ENCODE data around the gene TPK1. TPM values are rescaled to one million over a fixed set of nuclear protein-coding genes. Genes with fewer than 3 reads are reported as not detected.
"Not testable (repeated sequence)": the region's sequence is repeated elsewhere in the genome, so short reads cannot be mapped to it uniquely, and the experiment has no call there.

The TPK1 gene
- total and polyA plus RNA-seq, 2 experiments from 2014 or later = 5.9 to 7.3 TPM

- Histone ChIP-seq H3K36me3 (no peaks in the 10 kb centered on the region), H3K27ac (no peak overlapping the region), H3K27me3 (no peaks in the 10 kb centered on the region), H3K9me3 (ENCODE audit: low read depth) (no peaks in the 10 kb centered on the region), H3K4me3 (no peak overlapping the region), H3K4me1 (ENCODE audit: low read depth) (peaks cover 8% of the 10 kb centered on the region)
- DNase-seq (ENCODE audit: low read depth in 1 of 2, low spot score in 1 of 2) = no peak
- no peak for TF ChIP-seq CTCF (IDR thresholded peaks at IDR 0.05; ENCODE audit: low read depth, low read length)
These were observed 50.3 kb downstream of the TPK1 start for GRCh38 chr7:144785521-144785920.

GRCh38 chr7:144784943-144785342 lies 50.9 kb downstream of the TPK1 start:
- peak in 1 of 2 donors; percentile 52 for DNase-seq (ENCODE audit: low read depth in 1 of 2, low spot score in 1 of 2)
- Histone ChIP-seq H3K27me3 (no peaks in the 10 kb centered on the region), H3K27ac (no peak overlapping the region), H3K4me1 (ENCODE audit: low read depth) (peaks cover 8% of the 10 kb centered on the region), H3K9me3 (ENCODE audit: low read depth) (no peaks in the 10 kb centered on the region), H3K36me3 (no peaks in the 10 kb centered on the region), H3K4me3 (no peak overlapping the region)
- TF ChIP-seq CTCF (IDR thresholded peaks at IDR 0.05; ENCODE audit: low read depth, low read length) = no peak

- no peaks in the 10 kb centered on the region for H3K27me3 ChIP-seq
- no peak for TF ChIP-seq CTCF (IDR thresholded peaks at IDR 0.05; ENCODE audit: low read depth, low read length)
These were observed 51.4 kb downstream of the TPK1 start for GRCh38 chr7:144784441-144784840.

GRCh38 chr7:144782883-144783282 lies 53.0 kb downstream of the TPK1 start:
- no peak overlapping the region for H3K4me3 ChIP-seq
- no peak for DNase-seq (ENCODE audit: low read depth in 1 of 2, low spot score in 1 of 2)
- no peak for TF ChIP-seq CTCF (IDR thresholded peaks at IDR 0.05; ENCODE audit: low read depth, low read length)
- no peaks in the 10 kb centered on the region for H3K36me3 ChIP-seq
- H3K27me3 ChIP-seq = no peaks in the 10 kb centered on the region
- peaks cover 8% of the 10 kb centered on the region for H3K4me1 ChIP-seq (ENCODE audit: low read depth)
- no peak overlapping the region for H3K27ac ChIP-seq
- no peaks in the 10 kb centered on the region for H3K9me3 ChIP-seq (ENCODE audit: low read depth)

More at GRCh38 chr7:144784441-144784840, 51.4 kb downstream of the TPK1 start:
- Histone ChIP-seq H3K4me1 (ENCODE audit: low read depth) (peaks cover 8% of the 10 kb centered on the region), H3K9me3 (ENCODE audit: low read depth) (no peaks in the 10 kb centered on the region), H3K36me3 (no peaks in the 10 kb centered on the region), H3K4me3 (no peak overlapping the region), H3K27ac (no peak overlapping the region)
- DNase-seq (ENCODE audit: low read depth in 1 of 2, low spot score in 1 of 2) = no peak

GRCh38 chr7:144780071-144780608 lies 55.7 kb downstream of the TPK1 start:
- Histone ChIP-seq H3K4me1 (ENCODE audit: low read depth) (no peaks in the 10 kb centered on the region), H3K36me3 (no peaks in the 10 kb centered on the region), H3K9me3 (ENCODE audit: low read depth) (no peaks in the 10 kb centered on the region), H3K4me3 (no peak overlapping the region), H3K27me3 (no peaks in the 10 kb centered on the region), H3K27ac (no peak overlapping the region)
- TF ChIP-seq CTCF (IDR thresholded peaks at IDR 0.05; ENCODE audit: low read depth, low read length) = no peak
- DNase-seq (ENCODE audit: low read depth in 1 of 2, low spot score in 1 of 2) = peak in 1 of 2 donors; percentile 37

GRCh38 chr7:144777889-144778288 lies 58.0 kb downstream of the TPK1 start:
- not testable (repeated sequence) for H3K4me3 ChIP-seq; H3K4me1 ChIP-seq (ENCODE audit: low read depth); DNase-seq (ENCODE audit: low read depth in 1 of 2, low spot score in 1 of 2); H3K27me3 ChIP-seq; H3K27ac ChIP-seq; H3K9me3 ChIP-seq (ENCODE audit: low read depth); H3K36me3 ChIP-seq

Measured in cardiac muscle cell (in vitro differentiated cells and primary cell).